GM12878 (cell line): ENCODE measurements around the gene VCL.

Source experiments
- CBX3 ChIP-seq: fragments of 200-600 bp; sonication (generic); IDR thresholded peaks from 2 replicates; pipeline ENCODE4 v1.6.1; 2016; ENCODE audit warnings: low read depth, borderline replicate concordance
- EGR1 ChIP-seq, 2 experiments: IDR thresholded peaks; 1 replicate in 1 of 2; 2 replicates in 1 of 2; pipeline ENCODE4 v1.6.1; 2011 to 2012; ENCODE audit warnings: low read depth in 2 of 2, low read length in 2 of 2, borderline replicate concordance in 1 of 2, mild to moderate bottlenecking in 1 of 2, moderate library complexity in 1 of 2
- NFYB ChIP-seq: IDR thresholded peaks from 2 replicates; pipeline ENCODE4 v1.6.1; 2011; ENCODE audit warnings: low read depth, mild to moderate bottlenecking, low read length, improper control_type of control experiment, moderate library complexity; ENCODE audit not compliant: insufficient read depth
- TF ChIP-seq, protein P1 (sequence below): fragments of 150-350 bp; IDR thresholded peaks from 2 replicates; pipeline ENCODE4 v1.6.1; 2016; ENCODE audit warnings: low read depth, low read length
- TF ChIP-seq, protein P2 (sequence below), 3 experiments: IDR thresholded peaks in 2 of 3; conservative IDR thresholded peaks in 1 of 3; 2 replicates each; pipeline ENCODE4 v1.5.1; 2011; ENCODE audit warnings: low read depth in 3 of 3, low read length in 3 of 3, mild to moderate bottlenecking in 3 of 3, control low read depth in 2 of 3, moderate library complexity in 2 of 3, inconsistent platforms in 1 of 3, mixed read lengths in 1 of 3; ENCODE audit not compliant: control insufficient read depth in 2 of 3, insufficient read depth in 1 of 3; ENCODE audit errors: extremely low read depth in 1 of 3
- TF ChIP-seq, protein P3 (sequence below): IDR thresholded peaks from 2 replicates; pipeline ENCODE4 v1.6.1; 2011; ENCODE audit warnings: borderline replicate concordance, low read depth, mild to moderate bottlenecking, moderate library complexity, mixed read lengths, low read length; ENCODE audit not compliant: insufficient read depth; ENCODE audit errors: extremely low read length
- TF ChIP-seq, protein P4 (sequence below): fragments of 450-650 bp; IDR thresholded peaks from 2 replicates; pipeline ENCODE4 v1.6.1; 2014; ENCODE audit warnings: mild to moderate bottlenecking
- TF ChIP-seq, protein P5 (sequence below): IDR thresholded peaks from 2 replicates; pipeline ENCODE4 v1.6.1; 2012; ENCODE audit warnings: mild to moderate bottlenecking, low read depth, low read length

DNA sequence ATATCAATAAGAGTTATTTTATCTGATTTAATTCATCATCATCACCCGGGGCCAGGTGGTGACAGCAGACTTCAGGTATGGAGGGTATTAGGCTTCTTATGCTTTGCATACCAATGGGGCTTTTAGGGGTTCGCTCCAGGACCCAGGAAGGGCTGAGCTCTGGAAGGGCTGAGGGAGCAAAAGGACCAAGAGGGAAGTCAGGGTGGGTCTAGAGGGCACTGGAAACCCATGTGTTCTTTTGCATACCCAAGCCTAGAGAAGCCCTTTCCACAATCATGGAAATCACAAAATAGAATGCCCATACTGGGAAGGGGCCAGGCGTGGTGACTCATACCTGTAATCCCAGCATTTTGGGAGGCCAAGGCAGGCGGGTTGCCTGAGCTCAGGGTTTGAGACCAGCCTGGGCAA is 30.9 kb upstream of the VCL start:
- TF ChIP-seq, protein P1, sequence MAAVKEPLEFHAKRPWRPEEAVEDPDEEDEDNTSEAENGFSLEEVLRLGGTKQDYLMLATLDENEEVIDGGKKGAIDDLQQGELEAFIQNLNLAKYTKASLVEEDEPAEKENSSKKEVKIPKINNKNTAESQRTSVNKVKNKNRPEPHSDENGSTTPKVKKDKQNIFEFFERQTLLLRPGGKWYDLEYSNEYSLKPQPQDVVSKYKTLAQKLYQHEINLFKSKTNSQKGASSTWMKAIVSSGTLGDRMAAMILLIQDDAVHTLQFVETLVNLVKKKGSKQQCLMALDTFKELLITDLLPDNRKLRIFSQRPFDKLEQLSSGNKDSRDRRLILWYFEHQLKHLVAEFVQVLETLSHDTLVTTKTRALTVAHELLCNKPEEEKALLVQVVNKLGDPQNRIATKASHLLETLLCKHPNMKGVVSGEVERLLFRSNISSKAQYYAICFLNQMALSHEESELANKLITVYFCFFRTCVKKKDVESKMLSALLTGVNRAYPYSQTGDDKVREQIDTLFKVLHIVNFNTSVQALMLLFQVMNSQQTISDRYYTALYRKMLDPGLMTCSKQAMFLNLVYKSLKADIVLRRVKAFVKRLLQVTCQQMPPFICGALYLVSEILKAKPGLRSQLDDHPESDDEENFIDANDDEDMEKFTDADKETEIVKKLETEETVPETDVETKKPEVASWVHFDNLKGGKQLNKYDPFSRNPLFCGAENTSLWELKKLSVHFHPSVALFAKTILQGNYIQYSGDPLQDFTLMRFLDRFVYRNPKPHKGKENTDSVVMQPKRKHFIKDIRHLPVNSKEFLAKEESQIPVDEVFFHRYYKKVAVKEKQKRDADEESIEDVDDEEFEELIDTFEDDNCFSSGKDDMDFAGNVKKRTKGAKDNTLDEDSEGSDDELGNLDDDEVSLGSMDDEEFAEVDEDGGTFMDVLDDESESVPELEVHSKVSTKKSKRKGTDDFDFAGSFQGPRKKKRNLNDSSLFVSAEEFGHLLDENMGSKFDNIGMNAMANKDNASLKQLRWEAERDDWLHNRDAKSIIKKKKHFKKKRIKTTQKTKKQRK = no peak
- TF ChIP-seq, protein P2, sequence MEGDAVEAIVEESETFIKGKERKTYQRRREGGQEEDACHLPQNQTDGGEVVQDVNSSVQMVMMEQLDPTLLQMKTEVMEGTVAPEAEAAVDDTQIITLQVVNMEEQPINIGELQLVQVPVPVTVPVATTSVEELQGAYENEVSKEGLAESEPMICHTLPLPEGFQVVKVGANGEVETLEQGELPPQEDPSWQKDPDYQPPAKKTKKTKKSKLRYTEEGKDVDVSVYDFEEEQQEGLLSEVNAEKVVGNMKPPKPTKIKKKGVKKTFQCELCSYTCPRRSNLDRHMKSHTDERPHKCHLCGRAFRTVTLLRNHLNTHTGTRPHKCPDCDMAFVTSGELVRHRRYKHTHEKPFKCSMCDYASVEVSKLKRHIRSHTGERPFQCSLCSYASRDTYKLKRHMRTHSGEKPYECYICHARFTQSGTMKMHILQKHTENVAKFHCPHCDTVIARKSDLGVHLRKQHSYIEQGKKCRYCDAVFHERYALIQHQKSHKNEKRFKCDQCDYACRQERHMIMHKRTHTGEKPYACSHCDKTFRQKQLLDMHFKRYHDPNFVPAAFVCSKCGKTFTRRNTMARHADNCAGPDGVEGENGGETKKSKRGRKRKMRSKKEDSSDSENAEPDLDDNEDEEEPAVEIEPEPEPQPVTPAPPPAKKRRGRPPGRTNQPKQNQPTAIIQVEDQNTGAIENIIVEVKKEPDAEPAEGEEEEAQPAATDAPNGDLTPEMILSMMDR (IDR thresholded peaks at IDR 0.05 in 2 of 3, conservative IDR thresholded peaks at IDR 0.05 in 1 of 3; ENCODE audit: control insufficient read depth in 2 of 3, extremely low read depth in 1 of 3, insufficient read depth in 1 of 3, low read depth in 3 of 3, low read length in 3 of 3) = no peak
- TF ChIP-seq NFYB = no peak
- no peak for TF ChIP-seq EGR1 (IDR thresholded peaks at IDR 0.05; ENCODE audit: borderline replicate concordance in 1 of 2, low read depth in 2 of 2, low read length in 2 of 2)
- TF ChIP-seq, protein P3, sequence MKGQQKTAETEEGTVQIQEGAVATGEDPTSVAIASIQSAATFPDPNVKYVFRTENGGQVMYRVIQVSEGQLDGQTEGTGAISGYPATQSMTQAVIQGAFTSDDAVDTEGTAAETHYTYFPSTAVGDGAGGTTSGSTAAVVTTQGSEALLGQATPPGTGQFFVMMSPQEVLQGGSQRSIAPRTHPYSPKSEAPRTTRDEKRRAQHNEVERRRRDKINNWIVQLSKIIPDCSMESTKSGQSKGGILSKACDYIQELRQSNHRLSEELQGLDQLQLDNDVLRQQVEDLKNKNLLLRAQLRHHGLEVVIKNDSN = no peak
- TF ChIP-seq, protein P4, sequence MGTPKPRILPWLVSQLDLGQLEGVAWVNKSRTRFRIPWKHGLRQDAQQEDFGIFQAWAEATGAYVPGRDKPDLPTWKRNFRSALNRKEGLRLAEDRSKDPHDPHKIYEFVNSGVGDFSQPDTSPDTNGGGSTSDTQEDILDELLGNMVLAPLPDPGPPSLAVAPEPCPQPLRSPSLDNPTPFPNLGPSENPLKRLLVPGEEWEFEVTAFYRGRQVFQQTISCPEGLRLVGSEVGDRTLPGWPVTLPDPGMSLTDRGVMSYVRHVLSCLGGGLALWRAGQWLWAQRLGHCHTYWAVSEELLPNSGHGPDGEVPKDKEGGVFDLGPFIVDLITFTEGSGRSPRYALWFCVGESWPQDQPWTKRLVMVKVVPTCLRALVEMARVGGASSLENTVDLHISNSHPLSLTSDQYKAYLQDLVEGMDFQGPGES = no peak
- TF ChIP-seq CBX3 = no peak
- TF ChIP-seq, protein P5, sequence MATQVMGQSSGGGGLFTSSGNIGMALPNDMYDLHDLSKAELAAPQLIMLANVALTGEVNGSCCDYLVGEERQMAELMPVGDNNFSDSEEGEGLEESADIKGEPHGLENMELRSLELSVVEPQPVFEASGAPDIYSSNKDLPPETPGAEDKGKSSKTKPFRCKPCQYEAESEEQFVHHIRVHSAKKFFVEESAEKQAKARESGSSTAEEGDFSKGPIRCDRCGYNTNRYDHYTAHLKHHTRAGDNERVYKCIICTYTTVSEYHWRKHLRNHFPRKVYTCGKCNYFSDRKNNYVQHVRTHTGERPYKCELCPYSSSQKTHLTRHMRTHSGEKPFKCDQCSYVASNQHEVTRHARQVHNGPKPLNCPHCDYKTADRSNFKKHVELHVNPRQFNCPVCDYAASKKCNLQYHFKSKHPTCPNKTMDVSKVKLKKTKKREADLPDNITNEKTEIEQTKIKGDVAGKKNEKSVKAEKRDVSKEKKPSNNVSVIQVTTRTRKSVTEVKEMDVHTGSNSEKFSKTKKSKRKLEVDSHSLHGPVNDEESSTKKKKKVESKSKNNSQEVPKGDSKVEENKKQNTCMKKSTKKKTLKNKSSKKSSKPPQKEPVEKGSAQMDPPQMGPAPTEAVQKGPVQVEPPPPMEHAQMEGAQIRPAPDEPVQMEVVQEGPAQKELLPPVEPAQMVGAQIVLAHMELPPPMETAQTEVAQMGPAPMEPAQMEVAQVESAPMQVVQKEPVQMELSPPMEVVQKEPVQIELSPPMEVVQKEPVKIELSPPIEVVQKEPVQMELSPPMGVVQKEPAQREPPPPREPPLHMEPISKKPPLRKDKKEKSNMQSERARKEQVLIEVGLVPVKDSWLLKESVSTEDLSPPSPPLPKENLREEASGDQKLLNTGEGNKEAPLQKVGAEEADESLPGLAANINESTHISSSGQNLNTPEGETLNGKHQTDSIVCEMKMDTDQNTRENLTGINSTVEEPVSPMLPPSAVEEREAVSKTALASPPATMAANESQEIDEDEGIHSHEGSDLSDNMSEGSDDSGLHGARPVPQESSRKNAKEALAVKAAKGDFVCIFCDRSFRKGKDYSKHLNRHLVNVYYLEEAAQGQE = no peak
